ENCODE measurements around the gene POLR3B.

The POLR3B gene

GRCh38 chr12:106522708-106523107, 165.2 kb downstream of the POLR3B start:
- Histone ChIP-seq H3K9me3 (no peaks in the 10 kb centered on the region), H3K4me1 (peaks cover 5% of the 10 kb centered on the region), H3K36me3 (replicated peaks) (no peaks in the 10 kb centered on the region), H3K27me3 (ENCODE audit: low read depth) (no peaks in the 10 kb centered on the region), H3K4me3 (no peak overlapping the region)
- DNase-seq (ENCODE audit: low spot score in 2 of 2) = no peak
- in situ Hi-C loops (cut with MboI; ENCODE audit: low sequenced_read_pairs) = no loop called here

DNA sequence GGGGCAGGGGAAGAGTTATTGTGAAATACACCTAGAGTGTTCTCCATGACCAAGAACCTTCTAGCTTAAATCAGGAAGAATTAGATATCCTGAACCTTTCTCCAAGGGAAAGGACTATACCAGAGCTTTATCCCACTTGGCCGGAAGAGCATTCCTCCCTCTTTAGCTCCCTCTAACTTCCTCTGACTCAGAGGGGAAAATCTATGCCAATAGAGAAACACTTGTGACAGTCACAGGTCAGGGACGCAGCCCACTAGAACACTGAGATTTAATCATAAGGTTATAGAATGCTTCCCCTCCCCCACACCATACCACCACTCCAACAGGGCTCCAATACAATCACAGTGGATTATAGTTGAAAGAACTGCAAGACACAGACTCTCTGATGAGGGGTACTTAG, 169.8 kb downstream of the POLR3B start:
- H3K9me3 ChIP-seq = no peaks in the 10 kb centered on the region; the same call in 1 of the 2 replicates
- H3K4me1 ChIP-seq = peaks cover 7% of the 10 kb centered on the region
- in situ Hi-C loops (cut with MboI; ENCODE audit: low sequenced_read_pairs) = no loop called here
- H3K27me3 ChIP-seq (ENCODE audit: low read depth) = no peaks in the 10 kb centered on the region
- peak in 1 of 2 experiments; percentile 3 for DNase-seq (ENCODE audit: low spot score in 2 of 2)
- no peaks in the 10 kb centered on the region for H3K36me3 ChIP-seq (replicated peaks)
- no peak overlapping the region for H3K4me3 ChIP-seq

DNA sequence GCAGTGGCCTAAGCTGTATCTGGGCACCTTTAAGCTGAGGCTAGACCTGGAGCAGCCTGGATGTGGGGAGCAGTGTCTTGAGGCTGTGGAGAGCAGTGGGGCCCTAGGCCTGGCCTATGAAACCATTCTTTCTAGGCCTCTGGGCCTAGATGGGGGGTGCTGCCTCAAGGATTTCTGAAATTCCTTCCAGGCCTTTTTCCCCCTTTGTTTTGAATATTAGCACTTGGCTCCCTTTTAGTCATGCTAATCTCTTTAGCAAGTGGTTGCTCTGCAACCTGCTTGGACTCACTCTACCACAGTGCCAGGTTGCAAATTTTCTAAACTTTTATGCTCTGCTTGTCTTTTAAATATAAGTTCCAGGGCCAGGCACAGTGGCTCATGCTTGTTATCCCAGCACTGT, 183.7 kb downstream of the POLR3B start:
- in situ Hi-C loops (cut with MboI; ENCODE audit: low sequenced_read_pairs) = no loop called here
- peak; percentile 7 to 31 for DNase-seq (ENCODE audit: low spot score in 2 of 2)
- Histone ChIP-seq H3K36me3 (replicated peaks) (no peaks in the 10 kb centered on the region), H3K4me3 (no peak overlapping the region), H3K4me1 (no peaks in the 10 kb centered on the region), H3K27me3 (ENCODE audit: low read depth) (0 out of 2 replicates have a peak, but pooled peaks cover 2% of the 10 kb centered on the region), H3K9me3 (no peaks in the 10 kb centered on the region)

- peak; percentile 14 to 72 for DNase-seq (ENCODE audit: low spot score in 2 of 2)
- peaks cover 5% of the 10 kb centered on the region for H3K9me3 ChIP-seq
- H3K27me3 ChIP-seq (ENCODE audit: low read depth) = no peaks in the 10 kb centered on the region
- no peak overlapping the region for H3K4me3 ChIP-seq
- in situ Hi-C loops (cut with MboI; ENCODE audit: low sequenced_read_pairs) = no loop called here
- no peaks in the 10 kb centered on the region for H3K4me1 ChIP-seq
- no peaks in the 10 kb centered on the region for H3K36me3 ChIP-seq (replicated peaks)
Observed at GRCh38 chr12:106551410-106551809, 193.9 kb downstream of the POLR3B start.

DNA sequence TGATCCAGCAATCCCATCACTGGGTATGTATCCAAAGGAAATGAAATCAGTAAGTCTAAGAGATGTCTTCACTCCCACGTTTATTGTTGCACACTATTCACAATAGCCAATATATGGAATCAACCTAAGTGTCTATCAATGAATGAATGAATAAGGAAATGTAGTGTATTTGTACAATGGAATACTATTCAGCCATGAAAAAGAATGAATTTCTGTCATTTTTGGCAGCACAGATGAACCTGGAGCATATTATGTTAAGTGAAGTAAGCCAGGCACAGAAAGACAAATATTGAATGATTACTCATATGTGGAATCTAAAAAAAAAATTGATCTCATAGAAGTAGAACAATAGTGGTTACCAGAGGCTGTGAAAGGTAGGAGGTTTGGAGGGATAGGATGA, 194.7 kb downstream of the POLR3B start:
- Histone ChIP-seq H3K36me3 (replicated peaks) (no peaks in the 10 kb centered on the region), H3K4me1 (no peaks in the 10 kb centered on the region), H3K4me3 (no peak overlapping the region), H3K9me3 (peaks cover 5% of the 10 kb centered on the region), H3K27me3 (ENCODE audit: low read depth) (no peaks in the 10 kb centered on the region)
- in situ Hi-C loops (cut with MboI; ENCODE audit: low sequenced_read_pairs) = no loop called here
- no peak for DNase-seq (ENCODE audit: low spot score in 2 of 2)
